ENCODE measurements around the gene RHOBTB1. TPM values are rescaled to one million over a fixed set of nuclear protein-coding genes. Genes with fewer than 3 reads are reported as not detected.
"Not testable (repeated sequence)": the region's sequence is repeated elsewhere in the genome, so short reads cannot be mapped to it uniquely, and the experiment has no call there.

Gene RHOBTB1
- total RNA-seq, 1 donor from 2014 or later, result 13.7 TPM

- no peak for ATAC-seq
- DNase-seq (ENCODE audit: low spot score), result no peak
- intact Hi-C loops (cut with DNase I), result no loop called here
These were observed 101.3 kb downstream of the RHOBTB1 start for GRCh38 chr10:60842694-60843093.

DNA sequence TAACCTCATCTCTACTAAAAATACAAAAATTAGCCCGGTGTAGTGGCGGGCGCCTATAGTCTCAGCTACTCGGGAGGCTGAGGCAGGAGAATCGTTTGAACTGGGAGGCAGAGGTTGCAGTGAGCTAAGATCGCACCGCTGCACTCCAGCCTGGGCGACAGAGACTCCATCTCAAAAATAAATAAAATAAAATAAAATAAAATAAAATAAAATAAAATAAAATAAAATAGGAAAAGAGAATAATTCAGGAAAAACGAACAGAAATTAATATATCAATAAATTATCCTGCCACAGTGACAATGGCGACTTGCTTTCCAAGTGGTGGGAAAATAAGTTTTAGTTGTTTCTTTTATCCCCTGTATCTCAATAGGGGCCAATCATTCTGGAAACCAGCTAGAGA lies 102.8 kb downstream of the RHOBTB1 start:
- intact Hi-C loops (cut with DNase I); DNase-seq (ENCODE audit: low spot score); ATAC-seq: not testable (repeated sequence)

DNA sequence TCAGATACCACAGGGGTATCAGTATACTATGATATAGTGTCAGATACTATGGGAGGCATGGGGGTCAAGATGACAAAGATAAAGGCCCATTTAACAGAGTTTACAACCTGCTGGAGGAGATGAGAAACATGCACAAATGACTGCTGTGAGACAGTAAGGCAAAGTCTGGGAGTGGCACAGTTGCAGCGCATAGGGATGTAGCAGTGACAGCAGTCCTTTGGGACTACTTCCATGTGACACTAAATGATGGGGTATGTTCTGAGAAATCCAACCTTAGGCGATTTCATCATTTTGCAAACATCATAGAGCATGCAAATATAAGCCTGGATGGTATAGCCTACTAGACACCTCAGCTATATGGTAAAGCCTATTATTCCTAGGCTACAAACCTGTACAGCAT lies 108.9 kb downstream of the RHOBTB1 start:
- no peak for DNase-seq (ENCODE audit: low spot score)
- intact Hi-C loops (cut with DNase I), result no loop called here

GRCh38 chr10:60834401-60834800 lies 109.6 kb downstream of the RHOBTB1 start:
- intact Hi-C loops (cut with DNase I), result no loop called here
- DNase-seq (ENCODE audit: low spot score) (no peak), ATAC-seq (no peak)

More for the DNA sequence above, 108.9 kb downstream of the RHOBTB1 start:
- no peak for ATAC-seq

- intact Hi-C loops (cut with DNase I); DNase-seq (ENCODE audit: low spot score); ATAC-seq: not testable (repeated sequence)
These were observed 111.8 kb downstream of the RHOBTB1 start for GRCh38 chr10:60832136-60832535.

GRCh38 chr10:60828489-60828852 lies 115.5 kb downstream of the RHOBTB1 start:
- intact Hi-C loops (cut with DNase I), result loop anchor here (10.0 kb wide), 1 partner anchor 136 kb away; no protein-coding TSS in a partner anchor
- ATAC-seq (no peak), DNase-seq (ENCODE audit: low spot score) (no peak)

DNA sequence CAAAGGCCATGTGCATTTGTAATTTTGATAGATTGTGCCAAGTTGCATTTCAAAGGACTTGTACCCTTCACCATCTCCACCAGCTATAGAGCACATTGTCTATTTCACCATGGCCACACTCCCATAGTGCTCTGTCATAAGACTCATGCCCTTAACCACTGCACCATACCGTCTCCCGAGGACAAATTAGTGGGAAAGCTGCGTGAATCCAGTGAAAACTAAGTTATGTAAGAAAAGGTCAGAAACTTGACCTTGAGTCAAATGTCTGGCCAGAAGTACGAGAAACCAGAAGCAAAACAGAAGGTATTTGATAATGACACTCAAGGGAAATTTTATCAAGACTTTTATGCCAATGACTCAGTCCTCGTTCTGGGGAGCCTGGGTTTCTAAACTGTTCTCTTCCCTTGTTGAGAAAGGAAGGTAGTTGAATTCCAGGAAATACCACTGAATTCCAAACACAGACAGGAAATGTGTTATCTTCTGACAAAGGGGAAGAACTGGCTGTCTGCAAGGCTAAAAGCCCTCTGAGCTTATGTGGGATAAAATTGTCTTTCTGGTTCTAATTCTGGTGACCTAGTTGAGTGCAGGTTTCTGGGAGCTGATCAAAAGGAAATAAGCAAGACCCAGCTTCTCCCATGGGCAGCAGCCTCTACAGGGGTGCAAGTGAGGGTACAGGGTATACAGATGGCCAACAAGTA lies 116.0 kb downstream of the RHOBTB1 start:
- intact Hi-C loops (cut with DNase I), result loop anchor here (10.0 kb wide), 1 partner anchor 137 kb away; no protein-coding TSS in a partner anchor
- ATAC-seq (peak; percentile 87), DNase-seq (ENCODE audit: low spot score) (no peak)

DNA sequence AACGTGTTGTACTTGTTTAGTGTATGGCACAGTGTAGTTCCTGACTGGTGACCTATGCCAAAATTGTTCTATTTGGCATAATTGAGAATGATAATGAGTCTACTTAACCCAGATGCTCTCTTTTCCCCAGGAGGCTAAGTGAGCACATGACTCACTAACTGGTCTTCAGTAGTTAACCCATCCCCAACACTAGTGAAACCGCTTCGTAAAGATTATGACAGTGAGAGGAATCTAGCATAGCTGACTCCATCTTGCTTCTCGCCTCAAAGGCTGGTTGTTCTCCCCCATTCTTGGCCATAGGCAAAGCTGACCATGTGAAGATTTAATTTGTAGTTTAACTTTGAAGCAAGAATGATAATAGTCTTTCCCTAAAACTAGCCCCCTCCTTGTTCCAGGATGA lies 118.5 kb downstream of the RHOBTB1 start:
- intact Hi-C loops (cut with DNase I), result loop anchor here (10.0 kb wide), 1 partner anchor 139 kb away; no protein-coding TSS in a partner anchor
- ATAC-seq (no peak), DNase-seq (ENCODE audit: low spot score) (no peak)

DNA sequence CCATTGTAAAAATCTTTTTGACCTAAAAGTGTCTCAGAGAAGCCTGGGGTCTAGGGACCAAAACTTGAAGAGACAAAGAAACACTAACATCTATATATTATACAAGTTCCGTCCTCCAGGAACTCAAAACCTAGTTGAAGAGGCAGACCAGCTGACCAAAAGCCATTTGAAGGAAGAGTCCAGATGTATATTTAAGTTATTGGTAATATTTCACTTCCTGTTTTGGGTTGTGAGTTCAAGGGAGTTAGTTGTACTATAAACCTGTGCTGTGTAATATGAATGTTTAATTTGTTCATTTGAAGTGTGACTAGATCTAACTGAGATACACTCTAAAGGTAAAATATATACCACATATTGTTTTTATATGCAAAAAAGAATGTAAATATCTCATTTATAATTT lies 120.7 kb downstream of the RHOBTB1 start:
- no peak for ATAC-seq
- intact Hi-C loops (cut with DNase I), result loop anchor here (10.0 kb wide), 1 partner anchor 141 kb away; no protein-coding TSS in a partner anchor
- no peak for DNase-seq (ENCODE audit: low spot score)

DNA sequence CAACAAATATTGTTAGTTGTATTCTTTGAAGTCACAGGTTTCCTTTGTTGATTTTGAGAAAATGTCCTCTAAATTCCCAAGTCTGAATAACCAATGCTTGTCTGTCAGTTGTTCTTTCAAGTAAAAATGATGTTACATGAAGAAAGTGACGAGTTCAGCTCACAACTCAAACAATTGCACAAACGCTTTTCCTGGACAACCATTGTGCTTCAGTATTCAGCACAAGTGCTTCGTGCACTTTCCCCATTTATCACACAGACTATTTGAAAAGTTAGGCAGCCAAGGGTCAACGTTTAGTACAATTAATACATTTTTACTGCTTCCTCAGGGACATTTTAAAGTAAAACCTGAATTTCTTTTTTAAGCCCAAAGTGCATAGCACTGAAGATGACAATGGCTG lies 121.2 kb downstream of the RHOBTB1 start:
- intact Hi-C loops (cut with DNase I), result loop anchor here (10.0 kb wide), 1 partner anchor 142 kb away; no protein-coding TSS in a partner anchor
- ATAC-seq, result no peak
- DNase-seq (ENCODE audit: low spot score), result no peak

DNA sequence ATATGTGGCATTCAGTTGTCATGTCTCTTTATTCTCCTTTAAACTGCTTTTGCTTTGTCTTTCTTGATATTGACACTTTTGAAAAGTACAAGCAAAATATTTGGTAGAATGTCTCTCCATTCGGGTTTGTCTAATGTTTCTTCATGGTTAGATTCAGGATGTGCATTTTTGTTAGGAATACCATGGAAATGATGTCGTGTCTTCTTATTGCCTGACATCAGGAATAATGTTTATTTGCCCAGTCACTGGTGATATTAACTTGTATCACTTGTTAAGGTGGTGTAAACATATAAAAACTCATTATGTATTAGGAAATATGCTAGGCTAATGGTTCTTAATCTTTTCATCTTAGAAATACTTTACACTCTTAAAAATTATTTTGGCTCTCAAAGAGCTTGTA lies 122.3 kb downstream of the RHOBTB1 start:
- intact Hi-C loops (cut with DNase I), result loop anchor here (10.0 kb wide), 1 partner anchor 143 kb away; no protein-coding TSS in a partner anchor
- DNase-seq (ENCODE audit: low spot score) (no peak), ATAC-seq (no peak)

DNA sequence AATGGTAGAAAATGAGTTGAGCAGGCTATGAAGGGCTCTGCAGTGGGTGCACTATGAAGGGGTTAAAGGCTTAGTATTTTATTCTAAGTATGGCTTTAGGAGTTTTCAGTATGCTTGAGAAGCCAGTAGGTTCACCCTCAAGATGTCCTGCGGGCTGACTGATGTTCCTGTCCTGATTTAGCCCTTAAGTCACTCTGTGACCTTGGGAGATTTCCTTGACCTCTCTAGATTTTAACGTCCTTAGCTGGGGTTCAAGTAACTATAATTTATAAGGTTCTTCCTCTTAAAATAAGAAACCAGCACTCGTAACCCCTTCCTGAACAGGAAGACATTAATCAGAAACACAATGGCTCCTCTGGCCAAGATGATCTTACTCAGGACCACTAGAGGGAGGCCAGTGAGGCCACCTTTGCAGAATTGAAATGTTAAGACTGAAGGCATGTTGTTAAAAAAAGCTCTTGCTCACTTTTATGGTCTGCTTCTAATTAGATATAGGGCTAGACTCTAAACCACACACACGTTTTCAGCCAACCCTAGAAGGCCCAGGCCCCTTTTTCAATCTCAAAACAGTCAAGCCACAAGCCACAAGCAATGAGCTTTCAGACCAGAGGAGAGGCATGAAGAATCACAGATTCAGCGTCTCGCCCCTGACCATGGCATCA lies 123.8 kb downstream of the RHOBTB1 start:
- no peak for DNase-seq (ENCODE audit: low spot score)
- intact Hi-C loops (cut with DNase I), result loop anchor here (10.0 kb wide), 1 partner anchor 145 kb away; no protein-coding TSS in a partner anchor
- ATAC-seq, result no peak

Other genes starting within 250 kb of the RHOBTB1 start
- gene CDK1, start 165.7 kb downstream of the RHOBTB1 start, total RNA-seq, result 1.6 TPM